ENCODE results near the gene EXOC6B.

Gene EXOC6B

GRCh38 chr2:72350852-72351251 is 475.0 kb downstream of the EXOC6B start:
- no peak for TF ChIP-seq CTCF (IDR thresholded peaks at IDR 0.05; ENCODE audit: control extremely low read depth, extremely low read depth, low read depth, missing control alignments)
- POLR2A ChIA-PET: no interaction called here
- CTCF ChIA-PET: interaction anchor here (1.8 kb wide), 1 partner anchor 10 kb away, joined by 4 read pairs; no protein-coding TSS in a partner anchor
- DNase-seq (ENCODE audit: extremely low spot score): no peak

GRCh38 chr2:72349016-72349415 is 476.8 kb downstream of the EXOC6B start:
- DNase-seq (ENCODE audit: extremely low spot score): no peak
- POLR2A ChIA-PET: no interaction called here
- CTCF ChIA-PET: interaction anchor here (0.8 to 1.9 kb wide), 6 partner anchors 9 to 39 kb away, joined by 3 to 9 read pairs (median 4); no protein-coding TSS in a partner anchor
- TF ChIP-seq CTCF (IDR thresholded peaks at IDR 0.05; ENCODE audit: control extremely low read depth, extremely low read depth, low read depth, missing control alignments): no peak

GRCh38 chr2:72347081-72347480 is 478.8 kb downstream of the EXOC6B start:
- CTCF ChIA-PET: interaction anchor here (0.8 kb wide), 1 partner anchor 23 kb away, joined by 3 read pairs; no protein-coding TSS in a partner anchor
- TF ChIP-seq CTCF (IDR thresholded peaks at IDR 0.05; ENCODE audit: control extremely low read depth, extremely low read depth, low read depth, missing control alignments): no peak
- no peak for DNase-seq (ENCODE audit: extremely low spot score)

GRCh38 chr2:72341639-72342038 is 484.2 kb downstream of the EXOC6B start:
- ChIA-PET POLR2A (no interaction called here), CTCF (no interaction called here)
- TF ChIP-seq CTCF (IDR thresholded peaks at IDR 0.05; ENCODE audit: control extremely low read depth, extremely low read depth, low read depth, missing control alignments): no peak
- no peak for DNase-seq (ENCODE audit: extremely low spot score)

More at GRCh38 chr2:72347081-72347480, 478.8 kb downstream of the EXOC6B start:
- POLR2A ChIA-PET: no interaction called here

GRCh38 chr2:72340665-72341064 is 485.2 kb downstream of the EXOC6B start:
- POLR2A ChIA-PET: no interaction called here
- DNase-seq (ENCODE audit: extremely low spot score): no peak
- CTCF ChIA-PET: interaction anchor here (0.7 to 1.1 kb wide), 3 partner anchors 8 to 15 kb away, joined by 3 to 5 read pairs (median 4); no protein-coding TSS in a partner anchor
- no peak for TF ChIP-seq CTCF (IDR thresholded peaks at IDR 0.05; ENCODE audit: control extremely low read depth, extremely low read depth, low read depth, missing control alignments)

- DNase-seq (ENCODE audit: extremely low spot score): no peak
- ChIA-PET POLR2A (no interaction called here), CTCF (interaction anchor here (1.5 to 1.9 kb wide), 2 partner anchors 11 to 13 kb away, joined by 7 to 9 read pairs; no protein-coding TSS in a partner anchor)
- TF ChIP-seq CTCF (IDR thresholded peaks at IDR 0.05; ENCODE audit: control extremely low read depth, extremely low read depth, low read depth, missing control alignments): no peak
These were observed 487.8 kb downstream of the EXOC6B start for GRCh38 chr2:72338076-72338475.

Measured in GM10248 (cell line).